GM19468 (cell line): ENCODE results near the gene NAA80.
"Not testable (repeated sequence)": the region's sequence is repeated elsewhere in the genome, so short reads cannot be mapped to it uniquely, and the experiment has no call there.

Source experiments
- ATAC-seq: cut with Tn5 transposase; IDR thresholded peaks from one replicate; pipeline ENCODE4 v1.9.1; 2021; ENCODE audit warnings: mild to moderate bottlenecking, moderate library complexity, moderate number of reproducible peaks; ENCODE audit not compliant: unreplicated experiment; ENCODE audit errors: extremely low read depth

The NAA80 gene

GRCh38 chr3:50317300-50317699 is 18.1 kb upstream of the NAA80 start:
- ATAC-seq, result no peak

GRCh38 chr3:50316657-50317242 is 17.5 kb upstream of the NAA80 start:
- no peak for ATAC-seq

- no peak for ATAC-seq
These were observed 15.6 kb upstream of the NAA80 start for GRCh38 chr3:50314816-50315215.

GRCh38 chr3:50314342-50314741 is 15.1 kb upstream of the NAA80 start:
- ATAC-seq, result no peak

GRCh38 chr3:50312041-50312440 is 12.8 kb upstream of the NAA80 start:
- ATAC-seq, result not testable (repeated sequence)

GRCh38 chr3:50304601-50305000 is 5.4 kb upstream of the NAA80 start:
- ATAC-seq, result no peak

- no peak for ATAC-seq
These were observed 4.0 kb upstream of the NAA80 start, which contains the start of gene HYAL1 for GRCh38 chr3:50303013-50303815. Gene HYAL1 (minus strand): TSS chr3:50303574. CDS start chr3:50302956, 618 bp downstream.

GRCh38 chr3:50302095-50303012 is 3.1 kb upstream of the NAA80 start:
- no peak for ATAC-seq

- no peak for ATAC-seq
These were observed 1.6 kb upstream of the NAA80 start for GRCh38 chr3:50300681-50301254.

GRCh38 chr3:50299929-50300680 is 900 bp upstream of the NAA80 start:
- no peak for ATAC-seq

GRCh38 chr3:50299638-50299928 is 378 bp upstream of the NAA80 start:
- ATAC-seq, result no peak

GRCh38 chr3:50297896-50298725 is 1.1 kb downstream of the NAA80 start:
- no peak for ATAC-seq

- no peak for ATAC-seq
These were observed 1.8 kb downstream of the NAA80 start for GRCh38 chr3:50297384-50297775.

- ATAC-seq, result no peak
These were observed 2.4 kb downstream of the NAA80 start for GRCh38 chr3:50296721-50297383.

- no peak for ATAC-seq
These were observed 3.4 kb downstream of the NAA80 start for GRCh38 chr3:50295553-50296431.

GRCh38 chr3:50294492-50295403 is 4.5 kb downstream of the NAA80 start:
- no peak for ATAC-seq

GRCh38 chr3:50294089-50294488 is 5.1 kb downstream of the NAA80 start:
- ATAC-seq, result no peak
